ENCODE measurements around the gene RGP1. TPM values are rescaled to one million over a fixed set of nuclear protein-coding genes. Genes with fewer than 3 reads are reported as not detected.

Gene RGP1
- total RNA-seq (2022) (26.6 and 31.6 TPM in 2 replicates), Bru-seq, nascent RNA (percentile 74 among the genes with signal in this experiment), BruChase-seq, experiment 1, labeled RNA remaining after a 6-hour chase (percentile 95 among the genes with signal in this experiment), BruChase-seq, experiment 2, labeled RNA remaining after a 2-hour chase (percentile 92 among the genes with signal in this experiment)
- long read RNA-seq, full-length matches to known transcripts: 7 of 17 reads
- long read RNA-seq, partial matches to known transcripts: 1 of 17 reads
- long read RNA-seq, other reads (novel, unspliced or antisense): 9 of 17 reads

DNA sequence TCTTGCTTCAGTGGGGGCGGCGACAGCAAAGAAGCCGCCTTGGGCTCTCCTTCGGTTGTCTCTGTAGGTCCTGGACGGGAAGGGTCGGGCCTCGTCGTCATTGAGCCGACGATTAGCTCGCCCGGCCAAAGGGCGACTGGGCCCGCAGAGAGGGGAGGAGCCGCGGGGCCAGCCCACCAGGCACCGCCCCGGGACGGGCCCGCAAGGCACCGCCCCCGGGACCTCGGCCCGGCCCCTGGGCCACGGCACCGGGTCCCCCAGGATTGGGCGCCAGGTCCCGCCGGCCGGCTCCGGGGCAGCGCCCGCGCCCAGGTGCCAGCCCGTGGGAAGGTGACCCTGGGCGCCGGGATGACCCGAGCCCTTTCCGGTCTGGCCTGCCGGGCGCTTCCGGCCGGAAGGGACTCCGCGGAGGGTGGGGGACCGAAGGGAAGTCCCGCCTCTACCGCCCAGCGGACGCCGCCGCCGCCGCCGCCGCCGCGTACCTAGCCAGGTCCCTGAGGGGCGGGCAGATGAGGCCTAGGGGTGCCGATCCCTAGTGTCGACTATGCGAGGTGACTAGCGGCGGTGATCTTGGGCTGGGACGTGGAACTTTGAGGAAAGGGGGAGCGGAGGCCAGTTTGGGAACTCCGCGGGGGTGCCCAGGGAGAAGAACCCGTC, at the start of gene RGP1, which contains the start of gene GBA2:
TSS of gene RGP1 (plus strand) at position 430 of the 657 bp plus-strand sequence. CDS start 469 bp downstream, outside the sequence.
TSS of gene GBA2 (minus strand) at position 371 of the 657 bp plus-strand sequence. CDS start 524 bp downstream, outside the sequence.
- intact Hi-C loops (cut with micrococcal nuclease; ENCODE audit: unreplicated experiment): no loop called here
- Mint-ChIP-seq H3K4me3 (ENCODE audit: low read depth, unreplicated experiment) (peak within 1 kb of the TSS; percentile 78), H3K4me1 (ENCODE audit: low read depth, unreplicated experiment) (peaks cover 20% of the 10 kb centered on the region), H3K27me3 (ENCODE audit: unreplicated experiment) (no peaks in the 10 kb centered on the region), H3K36me3 (ENCODE audit: insufficient read depth, unreplicated experiment) (peaks cover 48% of the 10 kb centered on the region), H3K27ac (ENCODE audit: unreplicated experiment) (peak within 1 kb of the TSS; percentile 52), H3K9me3 (ENCODE audit: low read depth, unreplicated experiment) (no peaks in the 10 kb centered on the region)
- DNase-seq: peak; percentile 81
- CTCF ChIA-PET: interaction anchor here (0.6 to 1.8 kb wide), 5 partner anchors 11 to 761 kb away, joined by 3 to 5 read pairs (median 3); partner anchors contain the start of genes CREB3, HINT2 and TLN1
- no peak for TF ChIP-seq CTCF (IDR thresholded peaks at IDR 0.05; ENCODE audit: unreplicated experiment)
- no TSS peak for BruUV-seq (replicated peaks)

DNA sequence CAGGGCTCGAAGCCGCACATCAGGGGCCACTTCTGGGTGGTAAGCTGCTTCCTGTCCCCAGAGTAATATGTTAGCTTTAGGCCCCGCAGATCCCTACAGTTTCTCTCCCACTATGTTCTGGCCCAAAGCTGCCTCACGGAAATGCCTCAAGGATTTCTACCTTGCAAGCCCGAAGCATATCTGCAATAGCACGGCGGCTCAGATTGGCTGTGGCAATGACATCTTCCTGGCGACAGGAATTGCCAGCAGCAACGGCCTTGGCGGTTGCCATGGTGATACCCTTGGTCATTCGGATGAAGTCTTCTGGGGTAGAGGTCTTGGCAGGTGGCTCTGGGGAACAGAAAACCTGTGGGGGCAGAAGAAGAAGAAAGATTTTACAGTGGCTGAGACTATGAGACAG, 49.1 kb upstream of the RGP1 start:
- Mint-ChIP-seq H3K27me3 (ENCODE audit: unreplicated experiment) (no peaks in the 10 kb centered on the region), H3K4me1 (ENCODE audit: low read depth, unreplicated experiment) (no peaks in the 10 kb centered on the region), H3K4me3 (ENCODE audit: low read depth, unreplicated experiment) (no peak overlapping the region), H3K9me3 (ENCODE audit: low read depth, unreplicated experiment) (no peaks in the 10 kb centered on the region), H3K27ac (ENCODE audit: unreplicated experiment) (no peak overlapping the region), H3K36me3 (ENCODE audit: insufficient read depth, unreplicated experiment) (peaks cover 12% of the 10 kb centered on the region)
- no peak for TF ChIP-seq CTCF (IDR thresholded peaks at IDR 0.05; ENCODE audit: unreplicated experiment)
- DNase-seq: no peak
- CTCF ChIA-PET: no interaction called here
- intact Hi-C loops (cut with micrococcal nuclease; ENCODE audit: unreplicated experiment): no loop called here
- BruUV-seq (replicated peaks): no TSS peak

DNA sequence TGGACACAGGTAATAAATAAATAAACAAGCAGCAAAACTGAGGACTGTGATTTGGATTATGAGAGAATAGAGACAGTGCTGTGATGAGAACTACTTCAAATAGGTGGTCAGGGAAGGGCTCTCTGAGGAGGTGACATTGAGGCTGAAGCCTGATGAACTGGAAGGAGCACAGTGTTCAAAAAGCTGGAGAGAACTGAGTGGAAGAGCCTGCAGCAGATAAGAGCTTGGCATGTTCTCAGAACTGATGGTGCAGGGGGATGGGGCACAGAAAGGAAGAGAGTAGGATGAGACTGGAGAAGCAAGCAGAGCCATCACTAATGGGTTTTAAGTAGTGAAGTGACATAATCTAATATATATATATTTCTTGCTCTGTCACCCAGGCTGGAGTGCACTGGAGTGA, 48.1 kb upstream of the RGP1 start:
- TF ChIP-seq CTCF (IDR thresholded peaks at IDR 0.05; ENCODE audit: unreplicated experiment): no peak
- H3K27ac Mint-ChIP-seq (ENCODE audit: unreplicated experiment): no peak overlapping the region
- H3K36me3 Mint-ChIP-seq (ENCODE audit: insufficient read depth, unreplicated experiment): peaks cover 12% of the 10 kb centered on the region
- H3K4me1 Mint-ChIP-seq (ENCODE audit: low read depth, unreplicated experiment): no peaks in the 10 kb centered on the region
- CTCF ChIA-PET: no interaction called here
- intact Hi-C loops (cut with micrococcal nuclease; ENCODE audit: unreplicated experiment): no loop called here
- BruUV-seq (replicated peaks): no TSS peak
- H3K27me3 Mint-ChIP-seq (ENCODE audit: unreplicated experiment): no peaks in the 10 kb centered on the region
- no peak overlapping the region for H3K4me3 Mint-ChIP-seq (ENCODE audit: low read depth, unreplicated experiment)
- H3K9me3 Mint-ChIP-seq (ENCODE audit: low read depth, unreplicated experiment): no peaks in the 10 kb centered on the region
- DNase-seq: no peak

GRCh38 chr9:35702696-35703095, 46.4 kb upstream of the RGP1 start:
- CTCF ChIA-PET: no interaction called here
- BruUV-seq (replicated peaks): no TSS peak
- TF ChIP-seq CTCF (IDR thresholded peaks at IDR 0.05; ENCODE audit: unreplicated experiment): no peak
- intact Hi-C loops (cut with micrococcal nuclease; ENCODE audit: unreplicated experiment): no loop called here
- Mint-ChIP-seq H3K36me3 (ENCODE audit: insufficient read depth, unreplicated experiment) (peaks cover 14% of the 10 kb centered on the region), H3K27me3 (ENCODE audit: unreplicated experiment) (no peaks in the 10 kb centered on the region), H3K4me3 (ENCODE audit: low read depth, unreplicated experiment) (no peak overlapping the region), H3K9me3 (ENCODE audit: low read depth, unreplicated experiment) (no peaks in the 10 kb centered on the region), H3K4me1 (ENCODE audit: low read depth, unreplicated experiment) (no peaks in the 10 kb centered on the region), H3K27ac (ENCODE audit: unreplicated experiment) (no peak overlapping the region)
- no peak for DNase-seq

All from Calu3 (cell line).